ENCODE measurements around the gene LRRFIP1. TPM values are rescaled to one million over a fixed set of nuclear protein-coding genes. Genes with fewer than 3 reads are reported as not detected.

Gene LRRFIP1
- total and polyA plus RNA-seq, 2 donors (not counting 1 experiment from before 2014, with no cell fraction given): 42.0 to 139 TPM

DNA sequence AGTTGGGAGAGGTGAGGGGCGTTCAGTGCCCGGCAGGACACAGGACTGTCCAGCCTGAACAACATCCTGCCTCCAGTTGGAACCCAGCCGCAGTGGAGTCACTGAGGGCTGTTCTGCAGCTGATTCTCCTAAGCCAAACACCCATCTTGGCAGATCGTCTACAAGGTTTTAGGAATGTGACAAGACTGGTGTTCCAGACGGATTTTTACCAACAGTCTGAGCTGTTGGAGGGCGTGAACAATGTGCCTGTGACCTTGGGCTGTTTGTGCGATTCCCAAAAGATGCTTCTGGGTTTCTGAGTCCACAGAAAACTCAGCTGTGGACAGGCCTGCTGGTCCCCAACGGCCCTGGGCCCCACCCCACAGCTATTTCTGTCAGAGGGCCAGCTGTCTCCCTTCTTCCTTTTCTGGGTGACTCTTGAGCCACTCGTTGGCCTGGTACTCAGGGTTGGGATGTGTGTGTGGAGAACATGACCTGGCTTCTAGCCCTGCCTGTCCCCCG lies 5.7 kb downstream of the LRRFIP1 start:
- H3K4me3 ChIP-seq (ENCODE audit: control extremely low read depth in 1 of 5, extremely low read depth in 1 of 5, insufficient read depth in 1 of 5, low read depth in 2 of 5, low read length in 4 of 5): no peak overlapping the region
- POLR2A ChIA-PET: no interaction called here
- ATAC-seq (ENCODE audit: low read depth): no peak
- no peak overlapping the region for H2AFZ ChIP-seq (ENCODE audit: insufficient read depth, low read depth, low read length, poor library complexity, severe bottlenecking)
- CTCF ChIA-PET: interaction anchor here (1.1 to 1.4 kb wide), 2 partner anchors 61 to 112 kb away, joined by 3 read pairs; no protein-coding TSS in a partner anchor
- TF ChIP-seq, protein P1, sequence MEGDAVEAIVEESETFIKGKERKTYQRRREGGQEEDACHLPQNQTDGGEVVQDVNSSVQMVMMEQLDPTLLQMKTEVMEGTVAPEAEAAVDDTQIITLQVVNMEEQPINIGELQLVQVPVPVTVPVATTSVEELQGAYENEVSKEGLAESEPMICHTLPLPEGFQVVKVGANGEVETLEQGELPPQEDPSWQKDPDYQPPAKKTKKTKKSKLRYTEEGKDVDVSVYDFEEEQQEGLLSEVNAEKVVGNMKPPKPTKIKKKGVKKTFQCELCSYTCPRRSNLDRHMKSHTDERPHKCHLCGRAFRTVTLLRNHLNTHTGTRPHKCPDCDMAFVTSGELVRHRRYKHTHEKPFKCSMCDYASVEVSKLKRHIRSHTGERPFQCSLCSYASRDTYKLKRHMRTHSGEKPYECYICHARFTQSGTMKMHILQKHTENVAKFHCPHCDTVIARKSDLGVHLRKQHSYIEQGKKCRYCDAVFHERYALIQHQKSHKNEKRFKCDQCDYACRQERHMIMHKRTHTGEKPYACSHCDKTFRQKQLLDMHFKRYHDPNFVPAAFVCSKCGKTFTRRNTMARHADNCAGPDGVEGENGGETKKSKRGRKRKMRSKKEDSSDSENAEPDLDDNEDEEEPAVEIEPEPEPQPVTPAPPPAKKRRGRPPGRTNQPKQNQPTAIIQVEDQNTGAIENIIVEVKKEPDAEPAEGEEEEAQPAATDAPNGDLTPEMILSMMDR (IDR thresholded peaks at IDR 0.05): no peak
- no peak for TF ChIP-seq EZH2 (IDR thresholded peaks at IDR 0.05; ENCODE audit: borderline replicate concordance, insufficient read depth, low read depth, low read length, poor library complexity, severe bottlenecking)
- peaks cover 0 to 25% (median 15%) of the 10 kb centered on the region in 4 experiments for H3K27me3 ChIP-seq (replicated peaks in 1 of 4; ENCODE audit: control extremely low read depth in 1 of 4, control insufficient read depth in 3 of 4, insufficient read depth in 4 of 4, low read length in 3 of 4)
- H4K20me1 ChIP-seq (ENCODE audit: control insufficient read depth, insufficient read depth, low read length, poor library complexity, severe bottlenecking): no peaks in the 10 kb centered on the region
- H3K79me2 ChIP-seq (ENCODE audit: control insufficient read depth, insufficient read depth, low read length): no peaks in the 10 kb centered on the region
- H3K27ac ChIP-seq (ENCODE audit: low read length in 2 of 2): no peak overlapping the region
- Mint-ChIP-seq H3K4me1 (peaks cover 16% of the 10 kb centered on the region), H3K27ac (no peak overlapping the region), H3K27me3 (peaks cover 52% of the 10 kb centered on the region), H3K9me3 (ENCODE audit: insufficient read depth) (peaks cover 7% of the 10 kb centered on the region), H3K4me3 (no peak overlapping the region)
- H3K4me1 ChIP-seq (ENCODE audit: control insufficient read depth in 2 of 2, insufficient read depth in 2 of 2, low read length in 2 of 2): peaks cover 7 to 10% of the 10 kb centered on the region in 2 donors
- 81% methylated on average over 10 of the region's 10 CpGs for WGBS (ENCODE audit: insufficient coverage)
- no peak for DNase-seq
- intact Hi-C loops (cut with micrococcal nuclease): no loop called here
- H3K4me2 ChIP-seq (replicated peaks; ENCODE audit: low read depth, low read length, poor library complexity, severe bottlenecking): no peak overlapping the region
- H3K9ac ChIP-seq (ENCODE audit: low read length): no peak overlapping the region
- H3K9me3 ChIP-seq (ENCODE audit: control extremely low read depth in 1 of 3, control insufficient read depth in 2 of 3, insufficient read depth in 1 of 3, low read length in 2 of 3): peaks cover 0 to 3% (median 0%) of the 10 kb centered on the region in 3 donors
- H3K36me3 ChIP-seq (replicated peaks in 1 of 2; ENCODE audit: control extremely low read depth in 1 of 2, control insufficient read depth in 1 of 2, extremely low read depth in 1 of 2, insufficient read depth in 2 of 2, low read length in 1 of 2): no peaks in the 10 kb centered on the region

DNA sequence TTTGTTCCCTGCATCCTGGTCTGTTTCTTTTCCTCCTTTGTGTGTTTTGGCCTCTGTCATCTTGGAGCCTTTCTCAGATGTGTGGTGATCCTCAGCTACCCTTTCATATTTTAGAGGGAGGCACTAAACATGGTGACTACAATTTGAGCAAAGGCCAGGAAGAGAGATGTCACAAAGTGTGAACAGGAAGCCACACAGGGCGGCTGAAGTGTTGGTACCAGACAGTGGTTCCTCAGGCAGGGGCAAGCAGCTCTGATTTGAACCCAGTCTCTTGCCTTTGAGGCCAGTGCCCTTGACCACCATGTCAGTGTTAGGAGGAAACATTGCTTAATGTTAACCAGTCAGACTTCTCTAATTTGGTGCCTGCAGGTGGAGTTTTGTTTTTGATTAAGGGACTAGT lies 9.2 kb downstream of the LRRFIP1 start:
- peaks cover 0 to 3% (median 0%) of the 10 kb centered on the region in 3 donors for H3K9me3 ChIP-seq (ENCODE audit: control extremely low read depth in 1 of 3, control insufficient read depth in 2 of 3, insufficient read depth in 1 of 3, low read length in 2 of 3)
- H3K79me2 ChIP-seq (ENCODE audit: control insufficient read depth, insufficient read depth, low read length): no peaks in the 10 kb centered on the region
- POLR2A ChIA-PET: no interaction called here
- no peak overlapping the region for H3K27ac Mint-ChIP-seq
- no peak overlapping the region for H3K4me3 Mint-ChIP-seq
- no peak for TF ChIP-seq EZH2 (IDR thresholded peaks at IDR 0.05; ENCODE audit: borderline replicate concordance, insufficient read depth, low read depth, low read length, poor library complexity, severe bottlenecking)
- TF ChIP-seq, protein P1 (IDR thresholded peaks at IDR 0.05): no peak
- no peak overlapping the region for H3K4me3 ChIP-seq (ENCODE audit: control extremely low read depth in 1 of 5, extremely low read depth in 1 of 5, insufficient read depth in 1 of 5, low read depth in 2 of 5, low read length in 4 of 5)
- intact Hi-C loops (cut with micrococcal nuclease): no loop called here
- no peaks in the 10 kb centered on the region for H4K20me1 ChIP-seq (ENCODE audit: control insufficient read depth, insufficient read depth, low read length, poor library complexity, severe bottlenecking)
- no peak overlapping the region for H3K9ac ChIP-seq (ENCODE audit: low read length)
- H2AFZ ChIP-seq (ENCODE audit: insufficient read depth, low read depth, low read length, poor library complexity, severe bottlenecking): no peak overlapping the region
- H3K27ac ChIP-seq (ENCODE audit: low read length in 2 of 2): no peak overlapping the region
- H3K4me1 Mint-ChIP-seq: peaks cover under 1% of the 10 kb centered on the region
- H3K27me3 ChIP-seq (replicated peaks in 1 of 4; ENCODE audit: control extremely low read depth in 1 of 4, control insufficient read depth in 3 of 4, insufficient read depth in 4 of 4, low read length in 3 of 4): peaks cover 0 to 20% (median 6%) of the 10 kb centered on the region in 4 experiments
- H3K36me3 ChIP-seq (replicated peaks in 1 of 2; ENCODE audit: control extremely low read depth in 1 of 2, control insufficient read depth in 1 of 2, extremely low read depth in 1 of 2, insufficient read depth in 2 of 2, low read length in 1 of 2): no peaks in the 10 kb centered on the region
- DNase-seq (no peak), ATAC-seq (ENCODE audit: low read depth) (no peak)
- H3K27me3 Mint-ChIP-seq: peaks cover 42% of the 10 kb centered on the region
- peaks cover 7% of the 10 kb centered on the region for H3K9me3 Mint-ChIP-seq (ENCODE audit: insufficient read depth)
- CTCF ChIA-PET: interaction anchor here (0.8 to 1.0 kb wide), 2 partner anchors 55 to 124 kb away, joined by 3 read pairs; no protein-coding TSS in a partner anchor
- no peak overlapping the region for H3K4me2 ChIP-seq (replicated peaks; ENCODE audit: low read depth, low read length, poor library complexity, severe bottlenecking)
- 10% methylated on average over 1 of the region's 1 CpG for WGBS (ENCODE audit: insufficient coverage)
- H3K4me1 ChIP-seq (ENCODE audit: control insufficient read depth in 2 of 2, insufficient read depth in 2 of 2, low read length in 2 of 2): peaks cover 0 to 2% of the 10 kb centered on the region in 2 donors
